ENCODE data around the gene UPF3A.

DNA sequence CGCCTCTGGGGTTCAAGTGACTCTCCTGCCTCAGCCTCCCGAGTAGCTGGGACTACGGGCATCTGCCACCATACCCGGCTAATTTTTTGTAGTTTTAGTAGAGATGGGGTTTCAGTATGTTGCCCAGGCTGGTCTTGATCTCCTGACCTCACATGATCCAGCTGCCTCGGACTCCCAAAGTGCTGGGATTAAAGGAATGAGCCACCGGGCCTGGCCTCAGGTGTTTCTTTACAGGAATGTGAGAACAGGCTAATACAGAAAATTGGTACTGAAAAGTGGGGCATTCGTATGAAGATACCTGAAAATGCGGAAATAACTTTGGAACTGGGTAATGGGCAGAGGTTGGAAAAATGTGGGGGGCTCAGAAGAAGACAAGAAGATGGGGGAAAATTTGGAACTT is 49.5 kb upstream of the UPF3A start:
- TF ChIP-seq POLR2A (IDR thresholded peaks at IDR 0.05; ENCODE audit: low read depth, low read length) (no peak), POLR2AphosphoS5 (IDR thresholded peaks at IDR 0.05; ENCODE audit: low read depth, low read length) (no peak), SPI1 (IDR thresholded peaks at IDR 0.05; ENCODE audit: low read depth, low read length) (no peak)

Data from GM12891 (cell line).